Measurements from ENCODE around the gene ORMDL3.
"Not testable (repeated sequence)": the region's sequence is repeated elsewhere in the genome, so short reads cannot be mapped to it uniquely, and the experiment has no call there.

ORMDL3 gene

DNA sequence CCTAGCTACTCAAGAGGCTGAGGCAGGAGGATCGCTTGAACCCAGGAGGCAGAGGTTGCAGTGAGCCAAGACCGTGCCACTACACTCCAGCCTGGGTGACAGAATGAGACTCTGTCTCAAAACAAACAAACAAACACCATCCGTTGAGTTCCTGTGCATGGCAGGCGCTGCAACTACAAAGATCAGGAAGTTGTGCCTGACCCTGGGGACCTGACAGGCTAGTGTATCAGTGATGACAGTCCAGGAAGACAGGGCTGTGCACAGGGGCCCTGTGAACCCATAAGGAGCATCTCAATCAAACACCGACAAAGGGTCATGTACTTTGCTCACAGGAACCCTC lies 21.1 kb upstream of the ORMDL3 start:
- not testable (repeated sequence) for DNase-seq

DNA sequence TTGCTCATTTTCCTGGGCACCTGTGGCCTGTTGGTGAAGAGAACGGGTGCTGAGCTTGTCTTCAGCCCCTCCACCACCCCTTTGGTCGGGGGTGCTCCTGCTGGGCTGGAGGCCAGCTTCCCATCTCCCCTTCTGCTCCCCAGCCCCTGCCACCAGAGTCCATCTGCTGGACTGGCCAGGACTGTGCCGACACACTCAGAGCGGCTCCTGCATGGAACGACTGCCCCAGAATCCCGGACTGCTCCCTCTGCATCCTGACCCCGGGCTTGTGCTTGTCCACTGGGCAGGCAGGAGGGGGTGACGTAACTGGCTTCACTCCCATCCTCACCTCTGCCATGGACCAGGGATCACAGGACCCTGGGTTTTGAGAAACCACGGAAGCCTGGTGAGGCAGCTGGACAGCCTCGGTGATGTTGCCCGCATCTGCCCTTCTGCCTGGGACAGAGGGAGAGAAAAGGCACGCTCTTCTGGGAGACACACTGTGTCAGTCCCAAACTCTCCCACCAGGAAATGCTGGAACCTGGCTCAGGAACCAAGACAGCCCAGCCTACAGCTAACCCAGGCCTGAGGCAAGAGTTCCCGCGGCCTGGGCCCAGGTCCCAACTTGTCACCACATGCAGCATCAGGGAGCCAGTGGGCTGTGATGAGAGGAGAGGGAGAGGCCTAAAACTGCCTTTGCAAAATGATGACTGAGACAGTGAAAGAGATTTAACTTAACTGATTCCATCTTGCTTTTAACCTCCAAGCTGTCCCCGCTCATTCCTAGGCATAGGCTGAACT lies 19.3 kb upstream of the ORMDL3 start:
- no peak for DNase-seq

DNA sequence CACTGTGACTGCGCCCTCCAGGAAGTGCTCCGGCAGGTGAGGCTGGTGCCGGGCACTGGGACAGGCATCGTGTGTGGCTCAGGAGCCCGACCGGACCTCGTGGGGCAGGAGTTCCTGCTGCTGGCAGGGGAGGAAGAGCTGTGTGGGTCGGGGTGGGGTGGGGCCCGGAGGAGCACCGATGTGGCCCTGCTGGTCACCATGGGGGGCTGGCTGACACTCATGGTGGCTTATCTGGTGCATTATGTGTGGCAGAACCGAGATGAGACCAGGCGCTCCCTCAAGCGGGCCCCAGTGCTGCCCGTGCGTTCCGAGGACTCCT lies 17.0 kb upstream of the ORMDL3 start:
- no peak for DNase-seq

DNA sequence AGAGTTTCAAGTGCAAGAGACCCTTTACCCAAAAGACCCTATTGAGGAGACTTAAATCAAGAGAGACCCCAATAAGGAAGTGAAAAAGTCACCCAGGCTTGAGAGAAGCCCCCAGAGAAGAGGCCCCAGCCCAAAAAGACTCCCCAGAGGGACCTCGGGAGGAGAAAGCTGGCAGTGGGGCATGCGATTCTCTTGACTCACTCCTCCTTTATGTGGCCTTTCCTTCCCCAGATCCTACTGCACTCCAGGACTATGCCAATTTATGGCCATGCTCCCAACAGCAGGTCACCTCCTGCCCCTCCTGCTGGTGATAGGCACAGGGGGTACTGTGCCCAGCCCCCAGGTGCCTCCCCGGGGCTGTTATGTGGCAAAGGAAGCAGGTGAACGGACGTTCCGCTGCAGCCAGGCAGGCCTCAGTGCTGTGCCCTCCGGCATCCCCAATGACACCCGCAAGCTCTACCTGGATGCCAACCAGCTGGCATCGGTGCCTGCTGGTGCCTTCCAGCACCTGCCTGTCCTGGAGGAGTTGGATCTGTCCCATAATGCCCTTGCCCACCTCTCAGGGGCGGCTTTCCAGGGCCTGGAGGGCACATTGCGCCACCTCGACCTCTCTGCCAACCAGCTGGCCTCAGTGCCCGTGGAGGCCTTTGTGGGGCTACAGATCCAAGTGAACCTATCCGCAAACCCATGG lies 16.4 kb upstream of the ORMDL3 start:
- DNase-seq: no peak

DNA sequence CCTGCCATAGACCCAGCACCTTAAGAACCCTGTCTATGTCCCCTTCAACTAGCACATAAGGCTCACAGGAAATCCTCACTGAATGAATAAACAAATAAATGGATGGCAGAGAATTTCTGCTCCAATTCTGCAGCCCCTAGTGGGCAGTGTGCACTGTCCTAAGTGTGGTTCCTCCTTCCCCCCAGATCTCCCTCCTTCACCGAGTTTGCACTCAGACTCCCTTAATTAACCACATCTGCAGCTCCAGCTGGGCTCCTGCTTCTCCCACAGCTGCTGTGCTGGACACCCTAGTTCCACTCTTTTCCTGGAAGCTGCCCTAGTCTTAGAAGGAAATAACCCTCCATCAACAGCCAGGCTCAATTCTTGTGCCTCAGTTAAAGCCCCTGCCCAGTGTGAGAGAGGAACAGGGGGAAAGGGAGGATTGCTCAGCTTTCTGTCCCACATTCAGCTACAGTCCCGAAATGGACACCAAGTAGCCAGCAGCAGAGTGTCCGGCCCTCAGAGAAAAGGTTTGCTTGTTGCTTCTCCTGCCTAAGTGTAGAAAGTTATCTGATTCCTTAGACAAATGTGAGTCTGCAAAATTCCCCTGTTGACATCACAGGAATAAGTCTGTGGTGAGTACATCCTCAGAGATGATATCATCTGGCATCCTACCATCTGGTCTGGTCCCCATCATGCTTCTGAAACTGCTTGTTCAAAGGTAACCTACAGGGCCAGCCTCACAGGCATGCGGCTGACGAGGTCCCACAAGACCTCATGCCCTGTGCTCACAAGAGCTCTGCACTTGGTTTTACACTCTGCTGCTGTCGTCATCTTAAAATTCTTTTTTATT lies 12.4 kb upstream of the ORMDL3 start:
- DNase-seq: peak; percentile 32

DNA sequence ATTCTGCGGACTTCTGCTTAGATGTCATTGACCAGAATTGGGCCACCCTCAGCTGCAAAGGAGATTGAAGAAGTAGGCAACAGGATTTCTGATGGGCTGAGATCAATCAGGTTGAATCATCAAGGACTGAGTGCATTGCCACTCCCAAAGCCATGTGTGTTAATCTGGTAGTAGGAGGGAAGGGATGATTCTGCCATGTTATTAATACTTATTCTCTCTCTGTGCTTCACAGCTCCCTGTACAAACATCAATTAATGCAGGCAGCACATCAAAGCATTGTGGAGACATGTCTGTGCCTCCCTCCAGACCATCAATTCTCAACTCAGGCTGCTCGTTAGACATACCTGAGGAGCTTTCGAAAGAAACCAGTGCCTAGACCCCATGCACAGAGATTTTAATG lies 11.7 kb upstream of the ORMDL3 start:
- DNase-seq: no peak

DNA sequence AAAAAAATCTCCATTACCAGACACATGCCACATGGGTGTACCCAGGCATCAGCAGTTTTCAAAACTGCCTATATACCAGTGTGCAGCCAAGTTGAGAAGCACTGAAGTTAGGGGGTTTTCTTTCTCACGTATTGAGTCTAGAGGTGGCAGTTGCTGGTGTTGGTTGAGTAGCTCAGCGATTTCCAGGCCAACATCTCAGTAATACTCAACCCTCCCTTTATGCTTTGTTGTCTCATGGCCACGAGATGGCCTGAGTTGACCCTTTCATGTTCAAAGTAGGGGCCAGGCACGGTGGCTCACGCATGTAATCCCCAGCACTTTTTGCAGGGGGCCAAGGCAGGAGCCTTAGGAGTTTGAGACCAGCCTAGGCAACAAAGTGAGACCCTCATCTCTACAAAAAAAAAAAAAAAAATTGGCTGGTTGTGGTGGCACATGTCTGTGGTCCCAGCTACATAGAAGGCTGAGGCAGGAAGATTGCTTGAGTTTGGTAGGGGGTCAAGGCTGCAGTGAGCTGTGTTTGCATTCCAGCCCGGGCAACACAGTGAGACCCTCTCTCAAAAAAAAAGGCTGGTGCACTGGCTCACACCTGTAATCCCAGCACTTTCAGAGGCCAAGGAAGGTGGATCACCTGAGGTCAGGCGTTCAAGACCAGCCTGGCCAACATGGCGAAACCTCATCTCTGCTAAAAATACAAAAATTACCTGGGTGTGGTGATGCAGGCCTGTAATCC lies 10.9 kb upstream of the ORMDL3 start:
- no peak for DNase-seq

DNA sequence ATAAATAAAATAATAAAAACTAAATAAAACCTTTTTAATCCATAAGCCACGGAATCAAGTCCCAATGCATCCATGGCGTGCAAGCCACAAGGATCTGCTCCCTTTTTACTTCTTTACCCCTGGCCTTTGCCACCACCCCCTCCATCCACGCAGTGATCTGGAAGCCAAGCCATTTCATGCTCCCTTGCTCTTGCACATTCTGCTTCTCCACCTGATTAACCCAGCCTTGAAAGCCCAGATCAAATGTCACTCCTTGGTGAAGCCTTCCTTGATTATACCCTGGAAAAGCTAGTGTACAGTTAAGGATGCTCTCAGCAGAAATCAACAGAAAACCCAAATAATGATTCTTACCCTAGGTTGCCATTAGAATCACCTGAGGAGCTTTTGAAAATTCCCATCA lies 10.0 kb upstream of the ORMDL3 start:
- no peak for DNase-seq

DNA sequence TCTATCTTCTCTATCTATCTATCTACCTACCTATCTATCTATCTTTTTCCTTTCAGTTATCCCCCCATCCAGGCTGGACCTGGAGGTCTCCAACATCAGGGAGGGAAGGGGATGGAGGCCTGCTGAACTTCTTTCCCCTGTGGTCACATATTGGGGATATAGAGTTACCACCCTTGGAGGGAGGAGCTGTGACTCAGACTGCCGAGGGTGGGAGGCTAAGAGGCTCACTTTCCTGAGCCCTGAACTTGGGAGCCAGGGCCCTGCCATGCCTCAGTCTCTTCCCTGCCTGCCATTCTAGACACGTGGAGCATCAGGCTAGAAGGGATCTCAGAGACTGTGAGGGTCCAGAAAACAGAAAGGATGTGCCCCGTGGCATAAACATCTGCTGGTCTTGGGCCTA lies 8.5 kb upstream of the ORMDL3 start:
- DNase-seq: no peak

DNA sequence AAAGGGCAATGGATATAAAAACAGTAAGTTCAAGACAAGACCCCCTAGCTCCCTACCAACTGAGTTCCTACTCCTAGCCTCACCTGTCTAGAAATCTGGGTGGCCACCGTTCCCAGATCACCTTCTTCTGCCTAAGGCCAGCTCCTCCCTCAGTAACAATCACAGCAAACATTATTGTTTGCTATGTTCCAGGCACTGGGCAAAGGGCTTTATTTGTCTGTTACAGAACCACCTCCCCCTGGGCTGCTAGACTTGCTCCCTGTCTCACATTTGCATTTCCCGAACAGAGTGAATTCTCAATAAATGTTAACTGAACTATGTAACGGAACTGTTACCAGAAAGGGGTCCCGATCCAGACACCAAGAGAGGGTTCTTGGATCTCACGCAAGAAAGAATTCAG lies 6.9 kb upstream of the ORMDL3 start:
- DNase-seq: no peak

DNA sequence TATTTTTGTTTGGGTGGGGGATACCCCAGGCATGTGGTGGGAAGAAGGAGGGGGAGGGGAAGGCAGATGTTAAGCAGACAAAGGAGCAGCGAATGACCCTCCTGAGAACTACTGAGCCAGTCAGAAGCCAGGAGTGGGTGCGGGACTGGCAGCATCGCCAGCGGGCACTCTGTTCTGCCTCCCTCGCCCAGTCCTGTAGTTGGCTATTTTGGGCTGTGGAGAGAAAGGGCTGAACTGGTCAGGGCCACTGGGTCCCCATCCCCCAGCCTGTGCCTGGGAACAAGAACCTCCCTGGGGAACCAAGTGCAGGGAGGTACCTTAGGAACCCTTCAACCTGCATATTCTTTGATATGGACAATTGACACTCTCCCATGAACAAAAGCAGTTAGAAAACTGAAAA lies 6.5 kb upstream of the ORMDL3 start:
- no peak for DNase-seq

DNA sequence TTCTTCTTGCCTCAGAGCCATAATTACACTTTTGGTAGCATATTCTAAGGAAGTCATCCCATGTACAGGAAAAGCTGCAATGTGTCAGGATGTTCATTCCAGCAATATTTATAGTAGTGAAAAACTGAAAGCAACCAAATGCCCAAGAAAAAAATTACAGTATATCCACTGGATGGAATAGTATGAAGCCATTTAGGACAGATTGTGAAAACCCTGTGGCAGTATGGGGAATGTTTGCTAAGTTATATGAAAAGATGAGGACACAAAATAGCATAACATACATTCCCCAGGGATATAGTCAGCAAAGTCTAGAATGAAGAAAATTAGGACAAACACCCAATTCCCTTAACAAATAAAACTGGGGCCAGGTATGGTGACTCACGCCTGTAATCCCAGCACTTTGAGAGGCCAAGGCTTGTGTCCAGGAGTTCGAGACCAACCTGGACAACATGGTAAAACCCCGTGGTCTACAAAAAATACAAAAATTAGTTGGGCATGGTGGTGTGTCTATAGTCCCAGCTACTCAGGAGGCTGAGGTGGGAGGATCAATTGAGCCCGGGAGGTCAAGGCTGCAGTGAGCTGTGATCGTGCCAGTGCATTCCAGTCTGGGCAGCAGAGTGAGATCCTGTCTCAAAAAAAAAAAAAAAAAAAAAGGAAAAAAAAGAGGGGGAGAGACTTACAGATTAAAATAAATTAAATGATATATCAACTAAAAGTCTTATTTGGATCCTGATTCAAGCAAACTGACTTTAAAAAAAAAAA lies 2.4 kb upstream of the ORMDL3 start:
- DNase-seq: no peak

DNA sequence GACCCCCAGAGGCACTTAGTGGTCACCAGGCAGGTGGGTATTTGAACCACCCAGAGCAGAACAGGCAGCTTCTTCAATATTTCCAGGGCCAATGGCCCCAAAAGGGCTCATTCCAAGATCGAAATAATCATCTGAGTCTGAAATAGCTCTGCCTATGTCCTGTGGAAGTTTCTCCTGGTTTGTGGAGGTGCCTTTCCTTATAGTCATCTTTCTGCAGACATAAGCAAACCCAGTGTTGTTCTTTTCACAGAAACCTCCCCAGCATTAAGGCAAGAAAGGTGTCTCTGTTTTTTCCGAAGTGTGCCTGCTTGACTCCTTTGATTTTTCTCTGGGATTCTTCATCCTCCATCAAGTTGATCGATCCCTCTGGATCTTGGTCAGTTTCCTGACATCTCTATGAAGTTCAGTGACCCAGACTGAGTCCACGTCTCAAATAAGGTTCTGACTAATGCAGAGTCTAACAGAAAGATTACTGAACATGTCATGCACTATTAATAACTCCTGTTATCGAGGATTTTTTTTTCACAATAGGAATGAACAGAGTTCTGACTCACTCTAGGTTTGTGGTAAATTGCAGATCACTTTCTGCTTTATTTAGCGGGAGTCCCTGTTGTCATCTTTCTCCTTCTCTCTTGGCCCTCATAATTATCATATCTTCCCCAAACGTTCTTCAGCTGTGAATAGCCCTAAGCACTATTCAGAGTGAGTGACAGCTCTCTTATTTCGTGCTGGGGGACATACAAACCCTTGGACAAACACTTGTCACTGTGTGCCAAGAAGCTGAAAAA lies 1.7 kb upstream of the ORMDL3 start:
- no peak for DNase-seq

DNA sequence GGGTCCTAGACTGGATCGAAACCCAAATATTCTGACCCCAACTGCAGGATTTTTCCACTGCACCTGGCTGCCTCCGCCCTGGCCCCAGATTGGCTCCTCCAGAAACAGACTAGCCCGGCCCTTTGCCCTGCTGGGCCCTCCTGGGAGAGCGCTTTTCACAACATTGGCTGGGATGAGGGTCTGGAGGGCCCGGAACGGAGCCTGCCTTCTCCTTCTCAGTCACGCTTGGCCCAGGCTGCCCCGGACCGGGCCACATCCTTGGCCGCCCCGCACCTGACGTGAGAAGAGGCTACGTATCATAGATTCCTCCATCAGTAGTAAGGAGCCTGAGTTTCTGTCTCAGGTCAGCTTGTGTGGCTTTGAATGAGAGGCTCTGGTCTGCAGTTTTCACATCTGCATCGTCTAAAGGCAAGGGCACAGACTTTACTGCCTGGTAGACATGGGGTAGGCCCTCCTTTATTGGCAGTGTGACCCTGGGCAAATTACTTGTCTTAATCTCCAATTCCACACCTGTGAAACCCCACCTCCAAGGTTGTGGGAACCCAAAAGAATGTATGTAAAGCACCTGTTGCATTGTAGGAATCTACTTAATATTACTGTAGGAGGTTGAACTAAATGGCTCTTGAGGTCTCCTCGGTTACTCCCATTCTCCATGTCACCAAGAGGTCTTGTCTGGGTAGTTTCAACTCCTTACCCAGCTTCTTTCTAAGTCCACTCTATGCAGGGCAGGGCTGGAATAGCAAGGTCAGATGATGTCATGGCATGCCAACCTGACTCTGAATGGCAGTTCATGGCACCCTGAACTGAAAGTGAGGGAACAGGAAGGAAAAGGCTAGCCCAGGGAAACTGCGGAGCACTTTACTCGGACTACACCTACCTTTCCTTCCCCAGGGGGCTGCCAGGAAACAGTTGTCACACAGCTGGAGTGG lies 792 bp upstream of the ORMDL3 start:
- DNase-seq: no peak

DNA sequence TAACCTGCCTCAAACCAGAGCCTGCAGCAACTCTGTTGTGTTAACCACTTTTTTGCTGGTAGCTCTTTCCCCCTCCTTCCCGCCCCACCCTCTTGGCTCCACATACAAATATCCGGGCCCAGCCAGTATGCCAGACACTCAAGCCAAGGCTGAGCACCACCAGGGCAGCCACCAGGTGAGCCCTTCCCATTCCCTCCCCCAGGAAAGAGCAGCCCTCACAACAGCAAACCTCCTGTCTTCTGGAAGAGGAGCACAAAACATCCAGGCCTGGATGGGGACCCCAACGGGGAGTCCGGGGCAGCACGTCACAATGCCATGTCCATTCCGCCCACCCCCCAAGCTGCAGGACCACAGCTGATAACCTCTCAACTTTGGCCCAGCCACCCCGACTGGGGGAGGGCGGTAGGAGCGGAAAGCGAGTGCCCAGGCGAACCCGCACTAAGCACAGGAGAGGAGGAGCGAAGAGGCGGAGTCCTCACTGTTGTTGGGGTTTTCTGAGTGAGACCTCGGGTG lies 757 bp downstream of the ORMDL3 start:
- peak; percentile 58 for DNase-seq

DNA sequence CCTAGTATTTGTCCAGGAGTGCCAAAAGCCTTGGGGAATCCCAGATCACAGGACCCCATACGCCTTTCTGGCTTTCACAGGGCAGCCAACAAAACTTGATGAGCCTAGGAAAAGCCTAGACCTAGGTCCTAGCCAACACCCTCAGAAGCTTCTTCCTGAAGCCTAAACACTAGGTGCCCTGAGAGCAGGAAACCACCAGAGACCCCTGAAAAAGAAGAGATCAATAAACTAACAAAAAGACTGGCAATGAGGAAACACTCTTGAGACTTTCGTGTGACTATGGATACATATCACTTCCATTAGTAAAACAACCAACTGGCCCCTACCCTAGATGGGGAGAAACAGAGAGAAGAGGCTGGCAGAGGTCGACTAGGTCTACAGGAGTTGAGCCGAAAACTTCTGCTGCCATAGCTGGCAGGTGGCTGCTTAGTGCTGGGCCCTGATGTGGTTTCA lies 1.2 kb downstream of the ORMDL3 start:
- no peak for DNase-seq

DNA sequence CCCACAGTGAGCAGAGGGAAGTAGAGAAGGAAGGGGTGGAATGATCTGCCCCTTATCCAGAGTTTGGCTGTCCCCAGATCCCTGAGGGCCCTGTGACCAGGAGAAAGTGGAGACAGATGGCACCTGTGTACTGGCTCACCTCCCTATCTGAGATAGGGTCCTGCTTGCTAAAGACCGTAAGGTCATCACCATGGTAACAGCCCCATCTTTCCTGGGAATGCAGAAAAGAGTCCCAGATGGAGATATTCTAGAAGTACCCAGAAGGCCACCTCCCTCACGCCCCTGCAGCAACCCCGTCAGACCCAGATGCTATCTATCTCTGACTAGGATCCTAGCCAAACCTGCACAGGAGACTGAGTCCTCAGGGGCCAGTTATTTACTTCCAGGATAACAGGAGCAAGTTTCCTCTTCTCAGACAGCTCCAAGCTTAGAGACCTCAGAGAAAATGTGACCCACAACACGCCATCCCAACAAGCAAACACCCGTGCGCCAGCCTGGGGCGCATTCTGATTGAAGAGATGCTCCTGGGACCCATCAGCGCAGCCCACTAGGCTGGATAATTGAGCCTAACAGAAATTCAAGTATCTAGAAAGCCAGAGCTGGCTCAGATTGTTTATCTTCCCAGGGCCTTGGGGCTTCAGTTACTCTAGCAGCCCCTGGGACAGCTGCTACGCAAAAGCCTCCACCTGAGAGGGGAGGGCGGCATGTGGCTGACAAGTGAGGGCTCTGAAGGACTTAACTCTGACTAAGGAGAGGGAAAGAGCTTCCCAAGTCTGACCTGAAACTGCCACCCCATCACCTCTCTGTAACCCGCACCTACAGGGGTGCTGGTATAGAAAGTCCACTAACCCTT lies 1.9 kb downstream of the ORMDL3 start:
- no peak for DNase-seq

DNA sequence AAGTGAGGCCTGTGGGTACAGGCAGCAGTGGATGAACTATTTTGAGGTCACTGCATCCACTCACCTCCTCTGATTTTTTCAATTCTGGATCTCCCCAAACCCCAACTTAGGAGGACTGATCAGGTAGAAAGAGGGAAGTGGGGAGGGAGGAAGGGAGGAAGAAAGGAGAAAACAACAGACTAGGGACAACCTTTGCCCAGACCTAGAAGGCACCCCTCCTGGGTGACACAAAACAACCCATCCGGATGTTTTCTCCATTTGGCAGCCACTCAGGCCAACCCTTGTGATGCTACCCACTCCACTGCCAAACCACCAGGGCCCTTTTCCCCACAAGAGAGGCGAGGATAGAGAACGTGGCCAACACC lies 2.7 kb downstream of the ORMDL3 start:
- no peak for DNase-seq

Data from stimulated activated CD4-positive, alpha-beta T cell treated with anti-CD3 and anti-CD28 coated beads, Interleukin-4, amount 100 ng/mL, for 1 hour (primary cell).